OCI-LY7 (cell line): Measurements from ENCODE around the gene WT1.

Experiments
- CTCF ChIP-seq: fragments of 200-600 bp; sonication (generic); conservative IDR thresholded peaks from 2 replicates; pipeline ENCODE4 v1.5.1; 2014; ENCODE audit warnings: mild to moderate bottlenecking, antibody characterized with exemption, low read length, moderate library complexity, mixed read lengths
- EZH2phosphoT487 ChIP-seq: fragments of 200-600 bp; sonication (generic); IDR thresholded peaks from 2 replicates; pipeline ENCODE4 v1.6.1; 2018; ENCODE audit warnings: low read depth, borderline replicate concordance, mild to moderate bottlenecking, mixed run types, antibody characterized with exemption, low read length, moderate library complexity, mixed read lengths

DNA sequence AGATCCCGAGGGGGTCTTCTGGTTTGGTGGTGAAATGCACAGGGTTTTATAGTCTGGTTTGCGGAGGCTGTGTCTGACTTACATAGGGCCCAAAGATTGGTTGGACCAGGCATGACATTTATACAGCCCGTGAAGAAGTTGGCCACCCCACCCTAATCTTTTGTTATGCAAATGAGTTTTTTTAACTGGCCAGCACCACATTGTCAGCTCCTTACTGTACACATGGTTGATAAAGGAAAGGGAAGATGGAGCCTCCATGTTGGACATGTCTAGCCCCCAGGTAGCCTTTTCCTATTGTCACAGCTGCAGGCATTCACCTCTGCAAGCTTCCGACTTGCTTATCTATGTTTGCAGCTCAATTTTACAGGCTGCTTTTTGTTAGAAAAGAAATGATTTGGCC lies 70.1 kb downstream of the WT1 start:
- TF ChIP-seq CTCF (no peak), EZH2phosphoT487 (no peak)
